Activated naive CD8-positive, alpha-beta T cell treated with anti-CD3 and anti-CD28 coated beads, Interleukin-2, amount 10 ng/mL, durations not matched to agents 7 days and 5 days (primary cell): ENCODE results near the gene ZNF160. TPM values are rescaled to one million over a fixed set of nuclear protein-coding genes. Genes with fewer than 3 reads are reported as not detected.

ENCODE experiments used
- ATAC-seq: fragments of 150-1000 bp; cut with Tn5 transposase; one replicate; pipeline ENCODE4 v1.10.0; 2021; ENCODE audit warnings: low read depth, moderate library complexity
- POLR2A ChIA-PET: fragments of 350-600 bp; sonication (Branson Sonifier 250); formaldehyde crosslinking; loops from one replicate; lab custom pipeline; 2021; ENCODE audit warnings: antibody characterized with exemption; lab: Charles Lee
- DNase-seq: peaks from one replicate; pipeline ENCODE4 v3.0.0; 2021
- H3K27ac Mint-ChIP-seq: one replicate; pipeline ENCODE4 v1.8.0; 2022; ENCODE audit warnings: mild to moderate bottlenecking, mixed read lengths
- H3K27me3 Mint-ChIP-seq: one replicate; pipeline ENCODE4 v1.8.0; 2022; ENCODE audit warnings: mild to moderate bottlenecking, moderate library complexity, mixed read lengths
- H3K36me3 Mint-ChIP-seq: one replicate; pipeline ENCODE4 v1.8.0; 2021; ENCODE audit warnings: mild to moderate bottlenecking, mixed read lengths
- H3K4me1 Mint-ChIP-seq: one replicate; pipeline ENCODE4 v1.8.0; 2021; ENCODE audit warnings: mixed read lengths
- H3K4me3 Mint-ChIP-seq: one replicate; pipeline ENCODE4 v1.8.0; 2022; ENCODE audit warnings: mild to moderate bottlenecking, moderate library complexity, mixed read lengths
- H3K9me3 Mint-ChIP-seq: one replicate; pipeline ENCODE4 v1.8.0; 2021; ENCODE audit warnings: mixed read lengths
- total RNA-seq, 2 experiments: library from RNA; stranded (reverse); gene quantifications; one replicate each; pipeline ENCODE4 v1.2.3, GENCODE V29; 2021

Gene ZNF160
- total RNA-seq, 2 experiments from 2014 or later: 52.2 to 53.2 TPM

DNA sequence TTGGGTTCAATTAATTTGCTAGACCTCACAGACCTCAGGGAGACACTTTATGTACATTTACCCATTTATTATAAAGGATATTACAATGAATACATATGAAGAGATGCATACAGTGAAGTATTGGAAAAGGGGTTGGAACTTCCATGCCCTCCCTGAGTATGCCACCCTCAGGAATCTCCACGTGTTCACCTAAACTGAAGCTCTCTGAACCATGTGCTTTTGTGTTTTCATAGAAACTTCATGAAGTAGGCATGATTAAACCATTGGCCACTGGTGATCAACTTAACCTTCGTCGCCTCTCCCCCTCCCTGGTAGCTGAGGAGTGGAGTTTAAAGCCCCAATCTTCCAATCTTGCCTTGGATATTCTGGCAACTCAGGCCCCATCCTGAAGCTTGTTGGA, 20.3 kb downstream of the ZNF160 start:
- H3K27me3 Mint-ChIP-seq: no peaks in the 10 kb centered on the region
- POLR2A ChIA-PET: interaction anchor here (0.7 kb wide), 1 partner anchor 11 kb away, joined by 3 read pairs; no protein-coding TSS in a partner anchor
- H3K9me3 Mint-ChIP-seq: peaks cover 35% of the 10 kb centered on the region

DNA sequence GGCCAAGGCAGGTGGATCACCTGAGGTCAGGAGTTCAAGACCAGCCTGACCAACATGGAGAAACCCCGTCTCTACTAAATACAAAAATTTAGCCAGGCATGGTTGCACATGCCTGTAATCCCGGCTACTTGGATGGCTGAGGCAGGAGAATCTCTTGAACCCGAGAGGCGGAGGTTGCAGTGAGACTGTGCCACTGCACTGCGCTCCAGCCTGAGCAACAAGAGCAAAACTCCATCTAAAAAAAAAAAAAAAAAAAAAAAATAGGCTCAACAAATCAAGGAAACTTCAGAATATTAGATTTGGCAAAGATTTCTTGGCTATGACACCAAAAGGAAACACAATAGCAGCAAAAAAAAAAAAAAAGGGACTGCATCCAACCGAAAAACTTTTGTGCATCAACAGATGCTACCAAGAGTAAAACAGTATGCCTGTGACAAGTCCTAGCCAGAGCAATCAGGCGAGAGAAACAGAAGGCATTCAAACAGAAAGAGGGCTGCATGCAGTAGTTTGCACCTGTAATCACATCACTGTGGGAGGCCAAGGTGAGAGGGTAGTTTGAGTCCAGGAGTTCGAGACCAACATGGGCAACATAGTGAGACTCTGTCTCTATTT, 23.8 kb downstream of the ZNF160 start:
- H3K4me1 Mint-ChIP-seq: peaks cover 1% of the 10 kb centered on the region
- H3K36me3 Mint-ChIP-seq: peaks cover 97% of the 10 kb centered on the region
- no peaks in the 10 kb centered on the region for H3K27me3 Mint-ChIP-seq
- POLR2A ChIA-PET: interaction anchor here (0.7 kb wide), 1 partner anchor 15 kb away, joined by 3 read pairs; no protein-coding TSS in a partner anchor
- DNase-seq: no peak
- no peak for ATAC-seq
- peaks cover 44% of the 10 kb centered on the region for H3K9me3 Mint-ChIP-seq
- no peak overlapping the region for H3K27ac Mint-ChIP-seq
- no peak overlapping the region for H3K4me3 Mint-ChIP-seq

More for the DNA sequence above, 20.3 kb downstream of the ZNF160 start:
- ATAC-seq (no peak), DNase-seq (no peak)
- peaks cover 2% of the 10 kb centered on the region for H3K4me1 Mint-ChIP-seq
- H3K36me3 Mint-ChIP-seq: peaks cover 95% of the 10 kb centered on the region
- H3K27ac Mint-ChIP-seq: no peak overlapping the region
- no peak overlapping the region for H3K4me3 Mint-ChIP-seq

DNA sequence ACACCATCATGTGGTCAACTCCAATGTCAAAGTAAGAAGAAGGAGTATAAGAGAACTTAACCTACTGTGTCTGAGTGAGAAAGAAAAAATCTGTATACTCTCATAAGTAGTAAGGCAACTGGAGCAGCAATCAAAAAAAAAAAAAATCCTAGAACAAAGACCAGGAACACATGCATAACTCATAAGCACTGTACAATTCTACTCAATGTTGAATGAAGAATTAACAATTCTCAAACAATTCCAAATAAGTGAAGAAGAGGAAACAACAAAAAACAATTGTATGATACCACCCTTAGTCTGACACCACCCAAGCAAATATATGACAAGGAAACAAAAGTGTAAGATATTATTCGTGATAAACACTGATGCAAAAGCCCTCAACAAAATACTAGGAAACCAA, 24.6 kb downstream of the ZNF160 start:
- H3K27me3 Mint-ChIP-seq: no peaks in the 10 kb centered on the region
- peaks cover 44% of the 10 kb centered on the region for H3K9me3 Mint-ChIP-seq
- peaks cover 1% of the 10 kb centered on the region for H3K4me1 Mint-ChIP-seq
- H3K4me3 Mint-ChIP-seq: no peak overlapping the region
- DNase-seq (no peak), ATAC-seq (no peak)
- peaks cover 97% of the 10 kb centered on the region for H3K36me3 Mint-ChIP-seq
- H3K27ac Mint-ChIP-seq: no peak overlapping the region
- POLR2A ChIA-PET: interaction anchor here (0.6 to 0.7 kb wide), 2 partner anchors 15 to 1203 kb away, joined by 3 read pairs; no protein-coding TSS in a partner anchor

DNA sequence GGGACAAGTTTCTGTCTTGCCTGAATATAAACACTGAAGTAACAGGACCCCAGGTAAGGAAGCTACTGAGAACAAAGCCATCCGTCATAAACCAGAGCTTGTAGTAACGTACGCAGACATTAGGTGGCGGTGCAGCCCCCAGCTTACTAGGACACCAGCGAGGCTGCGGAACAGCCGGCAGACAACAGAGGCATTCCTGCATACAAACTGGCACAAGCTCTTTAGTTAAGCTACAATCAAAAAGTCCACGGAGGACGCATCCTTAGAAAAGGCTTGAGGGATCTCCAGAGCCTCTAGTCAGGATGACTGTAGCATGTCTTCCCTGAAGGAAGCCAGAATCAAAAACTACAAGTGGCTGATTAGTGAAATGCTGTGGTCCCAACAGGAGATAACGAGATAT, 26.2 kb downstream of the ZNF160 start:
- Mint-ChIP-seq H3K27ac (no peak overlapping the region), H3K4me1 (peaks cover 1% of the 10 kb centered on the region), H3K27me3 (no peaks in the 10 kb centered on the region), H3K4me3 (no peak overlapping the region), H3K36me3 (peaks cover 96% of the 10 kb centered on the region), H3K9me3 (peaks cover 49% of the 10 kb centered on the region)
- DNase-seq (no peak), ATAC-seq (no peak)
- POLR2A ChIA-PET: no interaction called here

DNA sequence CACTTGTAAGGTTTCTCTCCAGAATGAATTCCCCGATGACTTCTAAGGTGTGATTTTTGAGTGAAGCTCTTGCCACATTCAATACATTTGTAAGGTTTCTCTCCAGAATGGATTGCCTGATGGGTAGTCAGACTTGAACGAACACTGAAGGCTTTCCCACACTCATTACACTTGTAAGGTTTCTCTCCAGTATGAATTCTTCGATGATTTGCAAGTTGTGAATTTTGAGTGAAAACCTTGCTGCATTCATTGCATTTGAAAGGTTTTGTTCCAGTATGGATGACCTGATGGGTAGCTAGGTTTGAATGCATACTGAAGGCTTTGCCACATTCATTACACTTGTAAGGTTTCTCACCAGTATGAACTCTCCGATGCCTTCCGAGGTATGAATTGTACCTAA, 34.4 kb downstream of the ZNF160 start:
- POLR2A ChIA-PET: no interaction called here
- H3K9me3 Mint-ChIP-seq: peaks cover 42% of the 10 kb centered on the region

DNA sequence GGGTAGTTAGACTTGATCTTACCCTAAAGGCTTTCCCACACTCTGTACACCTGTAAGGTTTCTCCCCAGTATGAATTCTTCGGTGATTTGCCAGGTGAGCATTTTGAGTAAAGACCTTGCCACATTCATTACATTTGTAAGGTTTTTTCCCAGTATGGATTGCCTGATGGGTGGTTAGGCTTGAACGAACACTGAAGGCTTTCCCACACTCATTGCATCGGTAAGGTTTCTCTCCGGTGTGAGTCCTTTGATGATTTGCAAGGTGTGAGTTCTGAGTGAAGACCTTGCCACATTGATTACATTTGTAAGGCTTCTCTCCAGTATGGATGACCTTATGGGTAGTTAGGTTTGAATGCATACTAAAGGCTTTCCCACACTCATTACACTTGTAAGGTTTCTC, 35.0 kb downstream of the ZNF160 start:
- H3K4me1 Mint-ChIP-seq: no peaks in the 10 kb centered on the region
- ATAC-seq (no peak), DNase-seq (no peak)
- no peak overlapping the region for H3K4me3 Mint-ChIP-seq
- POLR2A ChIA-PET: no interaction called here
- no peaks in the 10 kb centered on the region for H3K27me3 Mint-ChIP-seq
- no peak overlapping the region for H3K27ac Mint-ChIP-seq
- peaks cover 60% of the 10 kb centered on the region for H3K36me3 Mint-ChIP-seq
- H3K9me3 Mint-ChIP-seq: peaks cover 43% of the 10 kb centered on the region

More for the DNA sequence above, 34.4 kb downstream of the ZNF160 start:
- Mint-ChIP-seq H3K27me3 (no peaks in the 10 kb centered on the region), H3K27ac (no peak overlapping the region), H3K36me3 (peaks cover 66% of the 10 kb centered on the region), H3K4me1 (no peaks in the 10 kb centered on the region), H3K4me3 (no peak overlapping the region)
- DNase-seq (no peak), ATAC-seq (no peak)

DNA sequence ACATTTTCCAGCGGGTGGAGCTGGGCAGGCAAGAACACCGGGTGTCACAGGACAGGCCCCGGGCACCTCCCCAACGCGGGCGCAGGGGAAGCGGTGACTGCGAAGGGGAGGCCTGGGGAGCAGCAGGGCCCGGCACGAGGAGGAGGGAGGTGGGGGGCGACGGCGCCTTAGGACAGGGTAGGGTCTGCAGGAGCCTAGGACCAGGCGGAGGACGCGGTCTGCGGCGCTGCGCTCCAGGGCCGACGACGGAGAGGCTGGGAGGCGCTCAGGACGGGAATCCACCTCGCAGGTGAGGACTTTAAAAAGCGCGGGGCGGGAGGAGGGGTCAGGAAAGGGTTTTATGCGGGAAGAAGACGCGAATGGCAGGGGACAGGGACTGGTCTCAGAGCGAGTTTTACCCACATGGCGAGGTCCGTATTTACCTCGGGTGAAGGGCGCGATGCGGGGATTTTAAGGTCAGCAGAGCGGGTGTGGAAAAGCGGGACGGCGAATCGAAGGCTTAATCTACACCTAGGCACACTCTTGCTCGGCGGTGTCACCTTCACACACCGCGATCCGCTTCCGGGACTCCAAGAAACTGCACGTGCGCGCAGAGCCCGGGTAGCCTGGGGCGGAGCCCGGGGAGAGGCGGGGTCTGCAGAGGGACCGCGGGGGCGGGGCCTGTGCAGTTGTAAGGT, 45.2 kb downstream of the ZNF160 start:
- peak overlapping the region; percentile 30 for H3K27ac Mint-ChIP-seq
- peaks cover 8% of the 10 kb centered on the region for H3K27me3 Mint-ChIP-seq
- peaks cover 2% of the 10 kb centered on the region for H3K4me1 Mint-ChIP-seq
- peaks cover 8% of the 10 kb centered on the region for H3K36me3 Mint-ChIP-seq
- ATAC-seq (no peak), DNase-seq (peak; percentile 50)
- H3K9me3 Mint-ChIP-seq: peaks cover 31% of the 10 kb centered on the region
- H3K4me3 Mint-ChIP-seq: peak overlapping the region; percentile 57
- POLR2A ChIA-PET: no interaction called here

DNA sequence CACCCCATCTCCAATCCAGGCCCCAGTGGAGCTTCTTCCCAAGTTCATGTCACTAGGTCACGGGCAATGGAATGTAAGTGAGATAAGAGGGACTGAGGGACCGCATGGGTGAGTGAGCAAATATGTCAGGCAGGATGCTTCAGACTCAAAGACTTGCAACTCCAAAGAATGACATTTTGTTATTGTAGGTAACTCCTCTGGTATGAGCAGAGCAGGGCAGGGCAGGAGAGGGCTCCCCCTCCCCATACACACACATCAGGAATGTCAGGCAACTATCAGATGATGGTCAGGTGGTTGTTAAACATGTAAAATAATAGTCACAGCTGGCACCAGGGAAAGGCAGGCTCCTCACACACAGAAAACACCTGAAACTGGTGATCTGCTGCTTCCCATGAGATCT, 48.1 kb downstream of the ZNF160 start:
- no peak for ATAC-seq
- DNase-seq: no peak
- Mint-ChIP-seq H3K9me3 (peaks cover 26% of the 10 kb centered on the region), H3K4me1 (peaks cover 2% of the 10 kb centered on the region), H3K36me3 (peaks cover 4% of the 10 kb centered on the region), H3K27ac (no peak overlapping the region), H3K27me3 (peaks cover 8% of the 10 kb centered on the region), H3K4me3 (no peak overlapping the region)
- POLR2A ChIA-PET: no interaction called here

DNA sequence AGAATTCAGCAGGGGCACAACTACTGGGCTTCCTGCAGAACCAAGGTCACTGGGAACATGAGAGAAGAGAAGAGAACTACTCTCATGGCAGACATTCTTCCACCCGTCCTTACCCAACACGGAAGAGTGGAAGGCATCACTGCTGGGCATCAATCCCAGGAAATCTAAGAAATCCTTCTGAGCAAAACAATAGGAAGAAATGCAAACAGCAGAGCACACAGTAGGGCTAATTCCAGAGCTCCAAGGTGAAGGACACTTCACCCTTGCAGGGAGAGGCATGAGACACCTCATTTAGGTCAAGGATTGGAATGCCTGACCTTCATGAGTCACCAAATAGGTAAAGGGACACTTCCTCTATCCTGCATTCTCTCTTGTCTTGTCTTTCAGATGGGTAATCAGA, 55.8 kb downstream of the ZNF160 start:
- ATAC-seq (no peak), DNase-seq (no peak)
- Mint-ChIP-seq H3K27ac (no peak overlapping the region), H3K9me3 (peaks cover 21% of the 10 kb centered on the region), H3K27me3 (no peaks in the 10 kb centered on the region), H3K4me1 (no peaks in the 10 kb centered on the region), H3K4me3 (no peak overlapping the region), H3K36me3 (peaks cover 2% of the 10 kb centered on the region)
- POLR2A ChIA-PET: no interaction called here

DNA sequence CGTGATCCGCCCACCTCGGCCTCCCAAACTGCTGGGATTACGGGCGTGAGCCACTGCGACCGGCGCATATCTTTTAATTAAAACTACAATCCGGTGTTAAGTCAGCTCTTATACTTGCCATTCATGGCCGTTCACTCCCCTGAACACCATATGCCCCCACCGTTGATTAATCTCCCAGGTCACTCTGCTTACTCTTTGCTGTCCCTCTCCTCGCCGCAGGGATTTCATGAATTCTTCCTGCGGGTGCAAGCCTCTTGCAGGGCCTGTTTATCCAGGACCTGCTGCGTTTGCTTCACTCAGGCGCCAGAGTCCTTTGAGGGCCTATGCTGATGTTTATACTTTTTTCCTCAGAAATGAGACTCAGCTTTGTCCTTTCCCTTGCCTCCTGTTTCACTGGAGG, 57.7 kb downstream of the ZNF160 start:
- Mint-ChIP-seq H3K27ac (no peak overlapping the region), H3K27me3 (no peaks in the 10 kb centered on the region), H3K4me3 (no peak overlapping the region), H3K36me3 (peaks cover 2% of the 10 kb centered on the region), H3K4me1 (no peaks in the 10 kb centered on the region), H3K9me3 (peaks cover 19% of the 10 kb centered on the region)
- DNase-seq: no peak
- POLR2A ChIA-PET: no interaction called here
- no peak for ATAC-seq

DNA sequence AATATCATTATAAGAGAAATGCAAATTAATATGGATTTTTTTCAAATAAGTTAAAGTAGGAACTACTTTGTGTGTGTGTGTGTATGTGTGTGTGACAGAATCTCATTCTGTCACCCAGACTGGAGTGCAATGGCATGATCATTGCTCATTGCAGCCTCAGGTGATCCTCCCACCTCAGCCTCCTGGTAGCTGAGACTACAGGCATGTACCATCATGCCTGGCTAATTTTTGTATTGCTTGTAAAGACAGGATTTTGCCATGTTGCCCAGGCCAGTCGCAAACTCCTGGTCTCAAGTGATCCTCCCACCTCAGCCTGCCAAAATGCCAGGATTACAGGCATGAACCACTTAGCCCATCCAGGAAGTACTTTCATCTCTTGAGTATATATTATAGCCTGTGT, 61.9 kb downstream of the ZNF160 start:
- Mint-ChIP-seq H3K9me3 (peaks cover 27% of the 10 kb centered on the region), H3K27me3 (no peaks in the 10 kb centered on the region), H3K4me3 (no peak overlapping the region), H3K4me1 (no peaks in the 10 kb centered on the region), H3K36me3 (peaks cover 7% of the 10 kb centered on the region), H3K27ac (no peak overlapping the region)
- DNase-seq (no peak), ATAC-seq (no peak)
- POLR2A ChIA-PET: no interaction called here

DNA sequence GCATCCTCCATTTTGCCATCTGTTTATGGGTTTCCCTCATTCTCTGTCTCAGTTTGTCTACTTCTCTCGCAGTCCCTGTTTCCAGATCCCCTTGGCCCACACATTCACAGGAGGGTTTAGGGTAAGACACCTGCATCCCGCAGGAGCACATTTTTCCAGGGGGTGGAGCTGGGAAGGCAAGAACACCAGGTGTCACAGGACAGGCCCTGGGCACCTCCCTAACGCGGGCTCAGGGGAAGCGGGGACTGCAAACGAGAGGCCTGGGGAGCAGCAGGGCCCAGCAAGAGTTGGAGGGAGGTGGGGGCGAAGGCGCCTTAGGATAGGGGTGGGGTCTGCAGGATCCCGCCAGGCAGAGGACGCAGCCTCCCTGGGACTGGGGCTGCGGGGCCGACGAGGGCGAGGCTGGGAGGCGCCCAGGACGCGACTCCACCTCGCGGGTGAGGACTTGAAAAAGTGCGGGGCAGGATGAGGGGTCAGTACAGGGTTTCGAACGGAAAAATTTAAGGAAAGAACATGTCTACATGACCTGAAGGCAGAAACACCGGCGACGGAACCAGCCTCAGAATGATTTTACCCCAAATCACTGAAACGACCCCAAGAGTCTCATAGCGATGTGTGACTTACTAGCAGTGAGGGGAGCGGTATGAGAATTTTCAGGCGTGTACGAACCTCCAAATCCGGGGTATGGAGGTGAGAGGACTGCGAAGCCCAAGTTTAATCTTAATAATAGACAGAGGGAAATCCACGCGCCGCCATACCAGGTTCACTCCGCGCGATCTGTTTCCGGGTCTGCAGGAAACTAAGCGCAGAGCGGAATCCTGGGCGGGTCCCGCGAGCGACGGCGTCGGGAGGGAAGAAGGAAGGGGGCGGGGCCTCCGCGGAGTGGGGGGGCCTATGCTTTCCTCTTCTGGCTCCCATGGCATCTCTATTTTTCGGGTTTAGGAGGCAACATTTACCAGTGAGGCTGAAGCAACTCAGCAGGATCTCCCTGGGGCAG, 65.8 kb downstream of the ZNF160 start:
- no peak overlapping the region for H3K27ac Mint-ChIP-seq
- ATAC-seq (peak; percentile 70), DNase-seq (peak; percentile 60)
- H3K27me3 Mint-ChIP-seq: no peaks in the 10 kb centered on the region
- H3K9me3 Mint-ChIP-seq: peaks cover 29% of the 10 kb centered on the region
- peaks cover 6% of the 10 kb centered on the region for H3K36me3 Mint-ChIP-seq
- POLR2A ChIA-PET: no interaction called here
- H3K4me1 Mint-ChIP-seq: no peaks in the 10 kb centered on the region
- H3K4me3 Mint-ChIP-seq: peak overlapping the region; percentile 13

DNA sequence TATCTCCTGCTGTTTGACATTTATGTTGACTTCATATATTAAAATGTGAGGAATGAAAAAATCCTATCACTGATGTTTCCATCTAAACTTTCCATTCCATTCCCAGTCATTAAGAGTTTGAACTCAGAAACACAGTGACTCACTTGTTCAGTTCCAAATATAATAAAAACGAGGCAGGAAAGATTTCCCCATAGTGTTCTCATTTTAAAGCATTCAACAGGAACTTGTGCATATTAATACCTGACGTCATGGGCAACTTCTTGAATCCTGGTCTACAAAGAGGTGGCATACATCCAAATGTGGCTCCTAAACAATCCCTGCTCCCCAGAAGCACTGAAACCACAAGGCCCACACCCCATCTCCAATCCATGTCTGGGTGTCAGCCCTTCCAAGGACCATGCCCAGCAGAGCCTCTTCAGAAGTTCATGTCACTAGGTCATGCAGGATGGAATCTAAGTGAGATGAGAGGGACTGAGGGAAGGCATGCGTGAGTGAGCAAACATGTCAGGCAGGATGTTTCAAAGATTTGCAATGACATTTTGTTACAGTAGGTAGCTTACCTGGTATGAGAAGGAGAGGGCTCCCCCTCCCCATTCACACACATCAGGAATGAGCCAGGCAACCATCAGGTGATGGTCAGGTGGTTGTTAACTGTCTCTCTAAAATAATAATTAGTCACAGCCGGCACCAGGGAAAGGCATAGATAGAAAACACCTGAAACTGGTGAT, 68.1 kb downstream of the ZNF160 start:
- ATAC-seq (no peak), DNase-seq (no peak)
- Mint-ChIP-seq H3K4me3 (no peak overlapping the region), H3K36me3 (peaks cover 6% of the 10 kb centered on the region), H3K27ac (no peak overlapping the region), H3K4me1 (no peaks in the 10 kb centered on the region), H3K9me3 (peaks cover 30% of the 10 kb centered on the region), H3K27me3 (no peaks in the 10 kb centered on the region)
- POLR2A ChIA-PET: no interaction called here
